GM18858 (cell line): ENCODE measurements around the gene HEBP1.

Experiments
- ATAC-seq: cut with Tn5 transposase; IDR thresholded peaks from one replicate; pipeline ENCODE4 v1.9.1; 2021; ENCODE audit not compliant: unreplicated experiment

Gene HEBP1

GRCh38 chr12:13024531-13024916, 24.5 kb upstream of the HEBP1 start:
- ATAC-seq = no peak

DNA sequence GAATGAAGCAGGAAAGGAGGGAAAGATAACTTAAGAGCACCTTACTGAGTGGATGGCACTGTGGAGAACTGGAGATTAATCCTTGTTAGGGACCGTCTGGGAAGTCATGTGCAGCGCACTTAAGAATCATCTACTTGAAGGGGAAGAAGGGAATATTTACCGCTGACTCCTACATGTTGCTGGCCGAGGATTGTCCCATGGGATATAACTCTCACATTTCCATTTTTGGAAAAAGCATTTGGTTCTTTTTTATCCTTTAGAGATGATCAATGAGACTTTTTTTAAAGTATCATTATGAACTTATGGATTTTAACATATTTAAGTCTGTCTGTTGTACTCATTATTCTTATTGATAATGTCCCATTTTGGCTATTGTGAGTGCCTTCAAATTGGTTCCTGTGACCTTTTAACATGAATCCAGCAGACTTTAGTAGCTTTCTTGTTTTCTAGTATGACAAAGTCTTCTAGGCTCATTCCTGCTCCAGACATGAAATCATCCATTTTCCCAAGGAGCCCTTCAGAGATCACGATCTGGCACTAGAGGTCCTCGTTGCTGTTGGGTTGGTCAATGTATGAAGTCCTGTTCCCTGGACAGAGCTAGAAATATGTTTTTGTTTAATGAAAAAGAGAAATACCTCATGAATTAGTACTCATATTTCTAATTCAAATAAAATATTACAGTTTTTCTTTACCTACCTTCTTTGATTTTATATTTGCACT, 23.9 kb upstream of the HEBP1 start:
- no peak for ATAC-seq

GRCh38 chr12:13022851-13023271, 22.8 kb upstream of the HEBP1 start:
- ATAC-seq = no peak

DNA sequence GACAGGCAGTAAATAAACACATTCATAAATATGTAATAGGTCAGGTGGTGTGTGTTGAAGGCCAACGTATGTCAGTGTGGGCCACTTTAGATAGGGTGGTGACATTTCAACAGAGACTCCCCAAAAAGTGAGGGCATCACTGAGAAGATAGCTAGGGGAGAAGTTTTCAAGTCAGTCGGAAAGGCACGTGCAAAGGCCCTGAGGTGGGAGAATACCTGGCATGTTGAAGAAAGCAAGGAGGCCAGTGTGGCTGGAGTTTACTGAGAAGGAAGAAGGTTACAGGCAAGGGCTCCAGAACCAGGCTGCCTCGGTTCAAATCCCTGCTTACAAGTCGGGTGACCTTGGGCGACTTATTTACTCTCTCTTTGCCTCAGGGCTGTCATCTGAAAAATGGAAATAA, 11.0 kb upstream of the HEBP1 start:
- ATAC-seq = no peak

DNA sequence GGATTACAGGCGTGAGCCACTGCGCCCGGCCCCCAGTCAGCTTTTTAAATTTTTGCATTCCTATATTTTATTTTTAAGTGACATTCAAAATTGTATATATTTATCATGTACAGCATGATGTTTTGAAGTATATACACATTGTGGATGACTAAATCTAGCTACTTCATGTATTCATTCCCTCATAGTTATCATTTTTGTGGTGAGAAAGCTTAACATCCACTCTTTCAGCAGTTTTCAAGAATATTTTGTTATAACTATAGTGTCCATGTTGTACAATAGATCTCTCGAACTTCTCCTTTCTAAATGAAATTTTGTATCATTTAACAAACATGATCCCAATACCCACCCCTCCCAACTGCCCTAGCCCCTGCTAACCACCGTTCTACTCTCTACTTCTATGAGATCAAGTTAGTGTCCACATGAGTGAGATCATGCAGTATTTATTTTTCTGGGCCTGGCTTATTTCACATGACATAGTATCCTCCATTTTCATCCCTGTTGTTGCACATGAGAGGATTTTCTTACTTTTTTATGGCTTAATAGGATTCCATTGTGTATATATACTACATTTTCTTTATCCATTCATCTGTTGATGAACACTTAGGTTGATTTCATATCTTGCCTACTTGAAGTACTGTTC, 8.8 kb upstream of the HEBP1 start:
- no peak for ATAC-seq

DNA sequence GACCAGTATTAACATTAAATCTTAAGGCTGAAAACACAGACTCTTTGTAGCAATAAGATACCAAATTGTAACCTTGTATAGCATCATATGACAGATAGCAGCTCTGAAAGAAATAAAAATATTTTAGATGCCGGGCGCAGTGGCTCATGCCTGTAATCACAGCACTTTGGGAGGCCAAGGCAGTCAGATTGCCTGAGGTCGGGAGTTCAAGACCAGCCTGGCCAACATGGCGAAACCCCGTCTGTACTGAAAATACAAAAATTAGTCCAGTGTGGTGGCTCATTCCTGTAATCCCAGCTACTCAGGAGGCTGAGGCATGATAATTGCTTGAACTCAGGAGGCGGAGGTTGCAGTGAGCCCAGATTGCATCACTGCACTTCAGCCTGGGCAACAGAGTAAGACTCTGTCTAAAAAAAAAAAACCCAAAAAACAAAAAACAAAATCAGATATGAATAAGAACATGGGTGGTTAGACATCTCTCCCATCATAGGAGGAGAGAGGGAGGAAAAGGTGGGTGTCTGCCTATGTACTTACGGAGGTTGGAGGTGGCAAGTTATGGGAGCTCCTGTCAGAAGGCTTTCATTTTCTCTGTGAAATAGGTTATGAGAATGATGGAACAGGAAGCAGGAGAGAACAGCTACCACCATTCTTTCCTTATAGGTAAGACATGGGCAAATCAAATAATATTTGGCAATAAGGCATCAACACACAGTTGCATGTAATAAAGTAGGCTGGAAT, 7.6 kb upstream of the HEBP1 start:
- no peak for ATAC-seq

DNA sequence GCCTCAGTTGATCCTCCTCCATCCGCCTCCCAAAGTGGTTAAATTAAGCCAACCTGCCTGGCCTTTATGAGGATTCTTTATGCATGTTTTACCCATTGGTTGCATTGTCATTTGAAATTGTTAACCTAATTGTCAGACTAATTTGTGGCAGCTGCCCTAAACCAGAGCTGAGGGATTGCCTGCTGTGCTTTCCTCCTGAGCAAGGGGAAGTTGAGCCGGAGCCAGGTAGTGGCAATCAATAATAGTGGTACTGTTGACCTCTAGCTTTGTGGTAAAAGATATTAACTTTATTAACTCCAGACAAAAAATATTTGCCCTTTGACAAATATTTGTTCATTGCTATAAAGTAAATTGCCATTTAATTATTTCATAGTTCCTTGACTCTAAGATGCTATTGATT, 5.6 kb upstream of the HEBP1 start:
- no peak for ATAC-seq

- ATAC-seq = no peak
These were observed 4.9 kb upstream of the HEBP1 start for GRCh38 chr12:13004986-13005385.

DNA sequence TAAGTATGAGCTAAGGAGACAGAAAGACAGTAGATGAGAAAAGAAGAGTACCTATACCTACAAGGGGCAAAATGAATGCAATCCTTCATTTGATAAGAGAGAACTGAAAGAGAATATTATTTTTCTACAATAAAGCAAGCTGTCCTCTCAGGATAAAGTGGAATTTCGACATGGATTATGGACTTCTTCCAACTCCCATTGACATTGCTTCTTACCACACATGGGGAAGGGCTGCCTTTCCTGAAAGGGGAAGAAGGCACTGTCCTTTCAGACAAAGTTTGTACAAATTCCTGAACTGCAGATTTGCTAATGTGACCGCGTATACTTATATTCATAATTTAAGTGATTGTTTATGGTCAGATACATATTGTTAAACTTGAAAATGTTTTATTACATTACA, 4.3 kb upstream of the HEBP1 start:
- no peak for ATAC-seq

GRCh38 chr12:13002301-13003097, 2.4 kb upstream of the HEBP1 start:
- no peak for ATAC-seq

DNA sequence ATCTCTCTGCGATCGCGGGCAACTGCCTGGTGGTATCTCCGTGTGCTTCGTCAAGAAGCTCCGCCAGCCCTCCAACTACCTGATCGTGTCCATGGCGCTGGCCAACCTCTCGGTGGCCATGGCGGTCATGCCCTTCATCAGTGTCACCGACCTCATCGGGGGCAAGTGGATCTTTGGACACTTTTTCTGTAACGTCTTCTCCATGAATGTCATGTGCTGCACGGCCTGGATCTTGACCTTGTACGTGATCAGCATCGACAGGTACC, 1.6 kb upstream of the HEBP1 start:
- ATAC-seq = no peak

DNA sequence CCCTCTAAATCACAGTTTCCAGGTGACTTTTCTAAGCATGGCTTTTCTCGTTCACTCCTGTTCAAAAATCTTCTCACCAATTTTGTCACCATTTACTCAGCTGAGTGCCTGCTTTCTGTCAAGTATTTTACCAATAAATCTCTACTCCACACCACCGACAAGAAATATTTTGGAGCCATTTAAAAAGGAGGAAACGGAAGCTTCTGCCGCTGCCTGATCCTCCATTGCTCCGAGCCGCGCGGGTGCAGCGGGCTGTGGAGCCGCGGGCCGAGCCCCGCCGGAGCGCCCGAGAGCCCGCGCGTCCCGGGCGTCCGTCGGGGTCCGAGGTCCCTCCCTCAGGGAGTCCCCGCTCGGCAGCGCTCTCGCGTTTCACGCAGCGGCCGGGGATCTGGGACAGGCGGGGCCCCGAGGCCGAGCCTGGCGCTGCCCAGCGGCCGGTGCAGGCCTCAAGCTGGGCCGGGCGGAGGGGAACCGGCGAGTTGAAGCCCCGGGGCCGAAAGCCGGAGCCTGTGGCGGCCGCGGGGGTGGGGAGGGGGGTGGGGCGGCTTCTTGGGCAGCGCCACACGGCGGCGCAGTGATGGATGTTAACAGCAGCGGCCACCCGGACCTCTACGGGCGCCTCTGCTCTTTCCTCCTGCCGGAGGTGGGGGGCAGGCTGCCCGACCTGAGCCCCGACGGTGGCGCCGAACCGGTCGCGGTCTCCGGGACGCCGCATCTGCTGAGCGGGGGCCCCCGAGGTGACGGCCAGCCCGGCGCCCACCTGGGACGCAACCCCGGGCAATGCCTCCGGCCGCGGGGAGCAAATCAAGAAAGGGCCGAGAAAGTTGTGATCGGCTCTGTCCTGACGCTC, 1.1 kb upstream of the HEBP1 start:
- no peak for ATAC-seq

DNA sequence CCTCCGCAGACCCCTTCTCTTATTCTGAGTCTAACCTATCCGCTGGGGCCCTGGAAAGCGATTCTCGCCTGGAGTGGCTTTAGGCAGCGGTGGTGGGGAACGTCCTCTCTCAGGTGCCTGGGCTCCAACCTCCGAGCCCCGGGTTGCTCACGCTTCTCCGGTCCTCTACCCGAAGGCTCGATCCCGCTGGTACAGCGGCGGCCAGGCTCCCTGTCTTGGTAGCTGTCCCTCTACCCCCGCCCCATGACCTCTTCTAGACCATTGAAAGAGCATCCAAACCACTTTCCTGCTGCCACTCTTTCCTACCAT, 505 bp upstream of the HEBP1 start:
- ATAC-seq = peak; percentile 13

- no peak for ATAC-seq
These were observed 650 bp downstream of the HEBP1 start for GRCh38 chr12:12999271-12999958.

DNA sequence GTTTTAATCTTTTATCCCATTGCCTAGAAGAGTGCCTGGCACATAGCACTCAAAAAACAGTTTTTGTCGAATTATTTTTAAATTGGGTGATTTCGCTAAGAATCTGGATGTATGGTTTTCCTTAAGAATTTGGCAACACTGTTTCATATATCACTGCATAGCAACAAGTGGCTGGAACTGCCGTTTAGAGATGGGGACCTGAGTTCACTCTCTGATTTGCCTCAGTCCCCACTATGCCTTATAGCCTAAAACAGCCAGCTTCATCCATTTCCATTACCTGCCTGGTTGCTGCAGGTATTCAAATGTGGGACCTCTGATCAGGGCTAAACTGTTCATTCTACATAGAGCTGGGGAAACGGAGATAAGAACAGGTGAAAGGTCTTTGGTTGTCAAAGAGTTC, 1.8 kb downstream of the HEBP1 start:
- ATAC-seq = no peak

DNA sequence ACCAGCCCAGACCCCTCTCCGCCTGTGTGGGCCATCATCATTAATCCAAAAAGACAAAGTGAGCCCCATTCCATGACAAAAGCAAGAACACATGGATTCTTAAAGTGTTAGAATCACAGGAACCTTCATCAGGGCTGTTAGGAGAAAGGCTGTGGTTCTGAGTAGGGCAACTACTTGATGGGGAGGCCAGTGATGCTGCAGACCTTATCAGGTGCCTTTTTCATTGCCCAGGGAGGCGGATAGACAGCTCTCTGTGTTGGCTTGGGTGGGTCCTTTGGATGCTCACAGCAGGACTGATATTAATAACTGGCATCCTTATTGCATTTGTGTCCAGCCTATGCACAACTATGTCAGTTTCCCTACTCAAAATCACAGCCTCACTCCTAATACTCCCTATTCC, 2.3 kb downstream of the HEBP1 start:
- no peak for ATAC-seq

DNA sequence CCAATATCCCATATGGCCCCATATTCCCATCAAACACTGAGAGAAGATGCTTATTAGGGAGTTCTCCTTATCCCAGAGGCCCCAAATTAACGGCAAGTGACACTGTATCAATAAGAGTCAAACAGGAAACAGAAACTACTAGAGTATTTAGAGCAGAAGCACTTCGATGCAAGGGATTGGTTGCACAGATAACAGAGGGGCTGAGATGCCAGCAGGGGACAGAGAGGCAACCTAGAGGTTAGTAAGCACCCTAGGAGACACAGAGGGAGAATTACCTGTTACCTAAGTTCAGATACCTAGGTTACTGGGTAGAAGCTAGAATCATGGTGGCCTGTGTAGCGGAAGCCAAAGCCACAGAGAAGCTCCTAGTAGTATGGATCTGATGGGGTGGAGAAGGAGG, 2.9 kb downstream of the HEBP1 start:
- ATAC-seq = no peak

- no peak for ATAC-seq
These were observed 3.9 kb downstream of the HEBP1 start for GRCh38 chr12:12996209-12996608.

DNA sequence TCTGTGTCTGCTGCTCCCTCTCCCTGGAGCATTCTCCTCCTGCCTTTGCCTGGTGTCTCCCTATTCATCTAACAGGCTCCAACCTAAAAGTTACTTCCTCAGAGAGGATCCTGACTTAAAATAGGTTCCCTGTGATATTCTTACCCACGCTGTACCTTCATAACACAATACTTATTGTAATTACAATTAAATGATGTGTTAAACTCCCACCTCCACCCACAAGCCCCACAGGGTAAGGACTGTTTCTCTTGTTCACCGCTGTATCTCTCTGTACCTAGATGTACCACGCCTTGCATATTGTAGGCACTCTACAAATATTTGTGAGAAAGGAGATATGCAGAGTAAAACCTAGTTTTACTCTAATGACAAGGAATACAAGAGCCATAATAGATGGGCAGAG, 5.0 kb downstream of the HEBP1 start:
- no peak for ATAC-seq

GRCh38 chr12:12993367-12993766, 6.7 kb downstream of the HEBP1 start:
- ATAC-seq = no peak
